Ishikawa (cell line): Measurements from ENCODE around the gene SPINK4.

Source experiments
- CEBPB ChIP-seq: IDR thresholded peaks from 2 replicates; pipeline ENCODE4 v1.6.1; 2012
- CREB1 ChIP-seq: IDR thresholded peaks from 2 replicates; pipeline ENCODE4 v1.6.1; 2012; ENCODE audit warnings: low read depth
- EGR1 ChIP-seq: IDR thresholded peaks from 2 replicates; pipeline ENCODE4 v1.6.1; 2012
- EP300 ChIP-seq: IDR thresholded peaks from 2 replicates; pipeline ENCODE4 v1.6.1; 2012; ENCODE audit warnings: borderline replicate concordance
- FOXM1 ChIP-seq: IDR thresholded peaks from 2 replicates; pipeline ENCODE4 v1.6.1; 2012; ENCODE audit warnings: low read depth, borderline replicate concordance
- MAX ChIP-seq: IDR thresholded peaks from 2 replicates; pipeline ENCODE4 v1.6.1; 2012
- NFIC ChIP-seq: IDR thresholded peaks from 2 replicates; pipeline ENCODE4 v1.6.1; 2012
- RAD21 ChIP-seq: IDR thresholded peaks from 2 replicates; pipeline ENCODE4 v1.6.1; 2012; ENCODE audit warnings: low read depth
- TAF1 ChIP-seq: IDR thresholded peaks from 2 replicates; pipeline ENCODE4 v1.6.1; 2012; ENCODE audit warnings: low read depth, mild to moderate bottlenecking
- TCF12 ChIP-seq: IDR thresholded peaks from 2 replicates; pipeline ENCODE4 v1.6.1; 2012; ENCODE audit warnings: low read depth
- TEAD4 ChIP-seq: IDR thresholded peaks from 2 replicates; pipeline ENCODE4 v1.6.1; 2012
- USF1 ChIP-seq: IDR thresholded peaks from 2 replicates; pipeline ENCODE4 v1.6.1; 2012
- YY1 ChIP-seq: IDR thresholded peaks from 2 replicates; pipeline ENCODE4 v1.6.1; 2012; ENCODE audit warnings: low read depth
- ZBTB7A ChIP-seq: IDR thresholded peaks from 2 replicates; pipeline ENCODE4 v1.6.1; 2012; ENCODE audit warnings: low read depth
- TF ChIP-seq, protein P1 (sequence below): IDR thresholded peaks from 2 replicates; pipeline ENCODE4 v1.6.1; 2012; ENCODE audit warnings: low read depth, mild to moderate bottlenecking

SPINK4 gene

GRCh38 chr9:33246269-33246860, 6.4 kb downstream of the SPINK4 start:
- TF ChIP-seq, protein P1, sequence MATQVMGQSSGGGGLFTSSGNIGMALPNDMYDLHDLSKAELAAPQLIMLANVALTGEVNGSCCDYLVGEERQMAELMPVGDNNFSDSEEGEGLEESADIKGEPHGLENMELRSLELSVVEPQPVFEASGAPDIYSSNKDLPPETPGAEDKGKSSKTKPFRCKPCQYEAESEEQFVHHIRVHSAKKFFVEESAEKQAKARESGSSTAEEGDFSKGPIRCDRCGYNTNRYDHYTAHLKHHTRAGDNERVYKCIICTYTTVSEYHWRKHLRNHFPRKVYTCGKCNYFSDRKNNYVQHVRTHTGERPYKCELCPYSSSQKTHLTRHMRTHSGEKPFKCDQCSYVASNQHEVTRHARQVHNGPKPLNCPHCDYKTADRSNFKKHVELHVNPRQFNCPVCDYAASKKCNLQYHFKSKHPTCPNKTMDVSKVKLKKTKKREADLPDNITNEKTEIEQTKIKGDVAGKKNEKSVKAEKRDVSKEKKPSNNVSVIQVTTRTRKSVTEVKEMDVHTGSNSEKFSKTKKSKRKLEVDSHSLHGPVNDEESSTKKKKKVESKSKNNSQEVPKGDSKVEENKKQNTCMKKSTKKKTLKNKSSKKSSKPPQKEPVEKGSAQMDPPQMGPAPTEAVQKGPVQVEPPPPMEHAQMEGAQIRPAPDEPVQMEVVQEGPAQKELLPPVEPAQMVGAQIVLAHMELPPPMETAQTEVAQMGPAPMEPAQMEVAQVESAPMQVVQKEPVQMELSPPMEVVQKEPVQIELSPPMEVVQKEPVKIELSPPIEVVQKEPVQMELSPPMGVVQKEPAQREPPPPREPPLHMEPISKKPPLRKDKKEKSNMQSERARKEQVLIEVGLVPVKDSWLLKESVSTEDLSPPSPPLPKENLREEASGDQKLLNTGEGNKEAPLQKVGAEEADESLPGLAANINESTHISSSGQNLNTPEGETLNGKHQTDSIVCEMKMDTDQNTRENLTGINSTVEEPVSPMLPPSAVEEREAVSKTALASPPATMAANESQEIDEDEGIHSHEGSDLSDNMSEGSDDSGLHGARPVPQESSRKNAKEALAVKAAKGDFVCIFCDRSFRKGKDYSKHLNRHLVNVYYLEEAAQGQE: no peak
- TF ChIP-seq EGR1 (no peak), CEBPB (no peak), CREB1 (no peak), TEAD4 (no peak), USF1 (no peak), FOXM1 (no peak), MAX (no peak), RAD21 (no peak), TCF12 (no peak)

DNA sequence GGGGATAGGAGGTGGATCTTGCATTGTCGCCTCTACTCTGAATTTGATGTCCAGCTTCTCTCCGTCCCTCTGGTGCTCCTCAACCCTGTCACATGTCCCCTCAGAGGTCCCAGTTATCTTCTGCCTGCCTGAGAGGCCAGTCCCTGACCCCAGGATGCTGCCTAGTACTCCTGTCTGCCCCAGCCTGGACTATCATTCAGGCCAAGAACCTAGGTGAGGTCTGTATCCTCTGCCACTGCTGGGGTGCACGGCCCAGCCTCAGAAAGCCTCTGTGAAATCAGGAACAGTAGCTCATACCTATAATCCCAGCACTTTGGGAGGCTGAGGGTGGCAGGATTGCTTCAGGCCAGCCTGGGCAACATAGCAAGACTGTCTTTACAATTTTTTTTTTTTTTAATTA, 8.6 kb downstream of the SPINK4 start:
- no peak for TF ChIP-seq EGR1
- no peak for TF ChIP-seq YY1
- TF ChIP-seq NFIC: no peak
- TF ChIP-seq MAX: no peak; the same call in 1 of the 2 replicates
- TF ChIP-seq RAD21: no peak
- no peak for TF ChIP-seq USF1
- no peak for TF ChIP-seq TEAD4
- no peak for TF ChIP-seq ZBTB7A
- TF ChIP-seq FOXM1: no peak
- no peak for TF ChIP-seq EP300
- TF ChIP-seq CEBPB: no peak
- TF ChIP-seq TCF12: no peak
- TF ChIP-seq TAF1: no peak
- no peak for TF ChIP-seq CREB1
- TF ChIP-seq, protein P1: no peak

DNA sequence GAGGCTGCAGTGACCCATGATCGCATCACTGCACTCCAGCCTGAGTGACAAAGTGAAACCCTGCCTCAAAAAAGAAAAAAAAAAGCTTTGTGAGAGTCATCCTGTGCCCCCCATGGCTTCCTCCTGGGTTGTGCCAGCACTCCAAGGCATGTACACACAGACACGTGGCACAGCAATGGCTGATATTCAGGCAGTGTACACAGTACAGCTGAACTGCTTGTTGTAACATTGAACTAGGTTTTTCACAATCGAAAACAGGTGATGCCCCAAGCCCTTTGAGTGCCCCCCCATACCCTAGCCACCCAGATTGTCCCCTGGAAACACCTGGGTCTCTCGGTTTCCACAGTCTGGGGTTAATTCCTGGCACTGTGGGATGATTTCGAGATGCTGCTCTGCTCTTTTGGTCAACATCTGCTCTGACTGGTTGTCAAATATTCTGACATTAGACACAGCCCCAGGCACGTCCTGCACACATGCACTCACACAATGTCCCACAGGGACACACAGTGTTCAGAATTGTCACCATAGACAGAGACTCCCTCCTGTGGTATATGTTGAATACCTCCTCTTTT, 9.2 kb downstream of the SPINK4 start:
- TF ChIP-seq TEAD4 (no peak), EGR1 (no peak), TCF12 (no peak), TAF1 (no peak), CEBPB (no peak), MAX (no peak; the same call in 1 of the 2 replicates), USF1 (no peak), NFIC (no peak), RAD21 (no peak), ZBTB7A (no peak)
- TF ChIP-seq, protein P1: no peak

- TF ChIP-seq ZBTB7A: no peak
- TF ChIP-seq USF1: no peak
These were observed 10.0 kb downstream of the SPINK4 start for GRCh38 chr9:33249983-33250382.
